Glutamatergic neuron (in vitro differentiated cells): ENCODE measurements around the gene LIN28B. TPM values are rescaled to one million over a fixed set of nuclear protein-coding genes. Genes with fewer than 3 reads are reported as not detected.
"Not testable (repeated sequence)": the region's sequence is repeated elsewhere in the genome, so short reads cannot be mapped to it uniquely, and the experiment has no call there.

Source experiments
- DNase-seq: peaks from one replicate; pipeline ENCODE4 v3.0.0; 2022
- H3K27ac Mint-ChIP-seq: one replicate; pipeline ENCODE4 v1.8.0; 2020; ENCODE audit warnings: mild to moderate bottlenecking, mixed read lengths, inconsistent platforms; ENCODE audit not compliant: unreplicated experiment
- H3K27me3 Mint-ChIP-seq: one replicate; pipeline ENCODE4 v1.8.0; 2020; ENCODE audit warnings: mild to moderate bottlenecking, moderate library complexity, mixed read lengths, inconsistent platforms; ENCODE audit not compliant: unreplicated experiment
- H3K36me3 Mint-ChIP-seq: one replicate; pipeline ENCODE4 v1.8.0; 2020; ENCODE audit warnings: mild to moderate bottlenecking, mixed read lengths, inconsistent platforms; ENCODE audit not compliant: unreplicated experiment
- H3K4me1 Mint-ChIP-seq: one replicate; pipeline ENCODE4 v1.8.0; 2020; ENCODE audit warnings: mild to moderate bottlenecking, low read depth, mixed read lengths, inconsistent platforms; ENCODE audit not compliant: unreplicated experiment
- H3K4me3 Mint-ChIP-seq: one replicate; pipeline ENCODE4 v1.8.0; 2020; ENCODE audit warnings: mild to moderate bottlenecking, mixed read lengths, inconsistent platforms; ENCODE audit not compliant: unreplicated experiment
- H3K9me3 Mint-ChIP-seq: one replicate; pipeline ENCODE4 v1.8.0; 2020; ENCODE audit warnings: mild to moderate bottlenecking, moderate library complexity, mixed read lengths, inconsistent platforms; ENCODE audit not compliant: unreplicated experiment
- CTCF ChIP-seq: fragments of 200-600 bp; sonication (generic); IDR thresholded peaks from one replicate; pipeline ENCODE4 v1.5.0; 2021; ENCODE audit not compliant: partially characterized antibody, unreplicated experiment
- total RNA-seq: library from RNA; stranded (reverse); fragmentation: NEBNext Ultra II Directional; extraction: Animal tissue kit (Norgen Biotek cat#: 25700); gene quantifications from one replicate; pipeline ENCODE4 v1.2.1, GENCODE V29; 2021; ENCODE audit not compliant: unreplicated experiment

The LIN28B gene
- total RNA-seq, 1 donor from 2014 or later, result 105 TPM

DNA sequence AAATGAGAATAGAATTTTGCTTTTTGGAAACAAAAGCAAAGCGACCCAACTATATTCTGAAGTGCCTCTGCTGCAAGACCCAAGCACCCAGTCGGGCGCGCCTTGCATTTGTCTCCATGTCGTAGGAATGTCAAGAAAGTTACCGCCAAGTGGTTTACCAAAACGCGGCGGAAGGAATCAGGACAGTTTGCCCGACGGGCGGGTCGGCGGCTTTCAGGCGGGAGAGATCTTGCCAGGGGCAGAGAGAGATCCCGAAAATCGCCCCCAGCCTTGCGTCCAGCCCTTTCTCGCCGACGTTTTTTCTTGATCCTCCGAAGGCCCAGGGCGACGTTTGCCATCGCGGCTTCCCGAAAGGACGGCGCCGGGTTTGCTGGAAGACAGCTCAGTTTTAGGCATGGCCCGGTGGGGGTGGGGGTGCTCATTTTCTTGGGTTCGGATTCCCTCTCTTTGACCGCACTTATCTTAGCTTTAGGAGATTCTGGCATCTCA lies 4.0 kb upstream of the LIN28B start:
- Mint-ChIP-seq H3K27ac (peak overlapping the region; percentile 96), H3K4me1 (peaks cover 37% of the 10 kb centered on the region), H3K36me3 (no peaks in the 10 kb centered on the region), H3K27me3 (peaks cover 11% of the 10 kb centered on the region), H3K9me3 (peaks cover 22% of the 10 kb centered on the region), H3K4me3 (peak overlapping the region; percentile 91)
- no peak for TF ChIP-seq CTCF
- DNase-seq, result peak; percentile 64

DNA sequence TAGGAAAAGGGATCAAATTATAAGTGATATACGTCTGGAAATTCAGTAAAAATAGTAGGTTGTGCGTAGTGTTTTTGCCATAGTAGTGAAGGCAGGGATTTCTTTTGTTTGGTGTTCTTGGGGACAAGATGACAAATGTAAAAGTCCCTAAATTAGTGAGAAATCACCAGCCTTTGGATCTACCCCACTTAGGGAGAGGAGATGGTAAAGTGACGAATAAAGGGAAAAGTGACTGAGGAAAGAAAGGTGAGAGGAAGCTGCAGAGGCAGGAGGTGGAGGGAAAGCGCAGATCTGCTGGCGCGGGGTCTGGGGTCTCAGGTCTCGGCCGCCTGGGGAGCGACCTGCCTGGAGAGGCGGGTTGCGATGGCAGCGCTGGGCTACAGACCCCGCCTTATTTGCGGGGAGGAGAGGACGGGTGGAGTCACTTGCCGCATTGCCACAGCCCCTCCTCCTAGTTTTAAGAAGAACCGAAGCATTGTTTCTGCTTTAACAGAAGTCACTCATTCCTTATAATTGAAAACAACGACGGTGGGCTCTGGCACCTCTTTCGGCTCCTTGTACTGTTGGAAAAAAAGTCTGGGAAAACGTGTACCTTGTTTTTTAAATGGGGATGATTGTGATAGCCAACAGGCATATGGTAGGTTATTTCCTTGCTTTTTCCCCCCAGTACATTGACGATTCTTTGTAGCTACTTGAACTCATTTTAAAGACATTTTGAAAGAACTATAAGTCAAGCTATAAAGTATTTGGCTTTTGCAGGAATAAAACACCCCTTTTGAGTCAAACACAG lies 3.3 kb upstream of the LIN28B start:
- DNase-seq, result peak; percentile 80
- not testable (repeated sequence) for H3K36me3 Mint-ChIP-seq
- peaks cover 13% of the 10 kb centered on the region for H3K27me3 Mint-ChIP-seq
- peak overlapping the region; percentile 96 for H3K27ac Mint-ChIP-seq
- H3K4me1 Mint-ChIP-seq, result peaks cover 37% of the 10 kb centered on the region
- H3K9me3 Mint-ChIP-seq, result peaks cover 23% of the 10 kb centered on the region
- H3K4me3 Mint-ChIP-seq, result peak overlapping the region; percentile 91

- Mint-ChIP-seq H3K4me1 (peaks cover 32% of the 10 kb centered on the region), H3K27ac (peak overlapping the region; percentile 96), H3K9me3 (peaks cover 26% of the 10 kb centered on the region), H3K27me3 (peaks cover 13% of the 10 kb centered on the region), H3K36me3 (no peaks in the 10 kb centered on the region), H3K4me3 (peak overlapping the region; percentile 91)
- no peak for TF ChIP-seq CTCF
- no peak for DNase-seq
Measured at GRCh38 chr6:104954190-104954797, 2.6 kb upstream of the LIN28B start.

DNA sequence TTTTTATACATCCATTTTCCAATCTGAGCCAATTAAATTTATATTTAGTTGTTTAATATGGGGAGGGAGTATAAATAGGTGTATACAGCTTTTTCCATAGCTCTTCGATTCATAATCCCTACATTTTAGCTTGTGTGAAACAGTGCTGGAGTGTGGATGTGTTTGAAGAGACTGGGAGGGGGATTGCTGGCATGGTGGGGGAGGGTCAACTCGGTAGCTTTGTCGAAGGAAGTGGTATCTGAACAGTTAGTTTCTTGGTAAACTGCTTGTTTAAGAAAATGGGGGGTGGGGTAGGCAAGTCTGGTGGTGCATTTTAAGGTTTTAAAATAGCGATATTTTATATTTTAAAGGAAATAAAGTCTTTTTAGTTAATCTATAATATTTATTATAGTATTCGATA lies 1.4 kb upstream of the LIN28B start:
- DNase-seq, result no peak
- Mint-ChIP-seq H3K4me3 (peak overlapping the region; percentile 93), H3K27ac (peak overlapping the region; percentile 98), H3K4me1 (peaks cover 29% of the 10 kb centered on the region), H3K27me3 (peaks cover 13% of the 10 kb centered on the region), H3K9me3 (peaks cover 26% of the 10 kb centered on the region), H3K36me3 (no peaks in the 10 kb centered on the region)
- no peak for TF ChIP-seq CTCF

DNA sequence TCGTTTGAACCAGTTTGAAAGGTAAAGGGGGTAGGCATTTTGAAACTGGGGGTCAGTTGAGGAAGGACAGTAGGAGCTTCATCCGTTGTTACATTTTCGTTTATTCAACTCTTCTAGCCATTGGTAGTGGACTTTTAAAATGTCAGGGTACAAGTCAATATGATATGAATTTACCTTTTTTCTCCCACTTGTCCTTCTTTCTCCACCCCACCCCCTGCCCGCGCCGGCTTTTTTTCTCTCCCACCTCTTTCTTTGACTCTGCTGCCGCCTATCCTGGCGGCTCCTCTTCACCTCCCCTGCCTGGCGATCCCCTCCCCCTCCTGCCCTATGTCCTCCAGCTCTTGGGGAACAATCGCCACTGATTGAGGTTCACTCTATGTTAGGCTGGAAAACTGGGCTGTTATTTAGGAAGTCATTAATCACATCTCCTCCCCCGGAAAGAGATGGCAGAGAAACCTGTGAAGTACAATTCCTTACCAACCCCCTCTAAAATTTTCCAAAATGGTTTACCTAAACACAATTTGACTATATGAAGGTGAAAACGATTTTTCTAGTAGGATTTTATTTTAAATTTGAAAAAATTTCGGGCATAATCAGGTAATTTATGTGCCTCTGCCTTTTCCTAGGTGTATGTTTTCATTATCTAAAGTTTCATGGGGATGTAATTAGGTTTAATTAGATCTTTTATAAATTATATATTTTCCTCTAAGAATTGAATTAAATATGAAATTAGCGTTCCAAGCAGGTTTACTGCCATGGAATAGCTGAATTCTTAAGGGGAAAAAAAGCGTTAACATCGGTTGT lies 778 bp upstream of the LIN28B start:
- peaks cover 26% of the 10 kb centered on the region for H3K9me3 Mint-ChIP-seq
- peaks cover 13% of the 10 kb centered on the region for H3K27me3 Mint-ChIP-seq
- H3K27ac Mint-ChIP-seq, result peak overlapping the region; percentile 99
- peak overlapping the region; percentile 93 for H3K4me3 Mint-ChIP-seq
- H3K36me3 Mint-ChIP-seq, result no peaks in the 10 kb centered on the region
- H3K4me1 Mint-ChIP-seq, result peaks cover 27% of the 10 kb centered on the region
- no peak for TF ChIP-seq CTCF
- peak; percentile 76 for DNase-seq
